Stimulated activated CD8-positive, alpha-beta memory T cell treated with anti-CD3 and anti-CD28 coated beads, Interleukin-12 subunit alpha, Interleukin-12 subunit beta, amount 100 ng/mL, for 24 hours (primary cell): ENCODE data around the gene ZNF143.
"Not testable (repeated sequence)": the region's sequence is repeated elsewhere in the genome, so short reads cannot be mapped to it uniquely, and the experiment has no call there.

Experiments used
- DNase-seq: peaks from one replicate; pipeline ENCODE4 v3.0.0-alpha.2; 2020; ENCODE audit errors: extremely low read depth

The ZNF143 gene

GRCh38 chr11:9549216-9549615 lies 88.4 kb downstream of the ZNF143 start:
- DNase-seq: not testable (repeated sequence)

DNA sequence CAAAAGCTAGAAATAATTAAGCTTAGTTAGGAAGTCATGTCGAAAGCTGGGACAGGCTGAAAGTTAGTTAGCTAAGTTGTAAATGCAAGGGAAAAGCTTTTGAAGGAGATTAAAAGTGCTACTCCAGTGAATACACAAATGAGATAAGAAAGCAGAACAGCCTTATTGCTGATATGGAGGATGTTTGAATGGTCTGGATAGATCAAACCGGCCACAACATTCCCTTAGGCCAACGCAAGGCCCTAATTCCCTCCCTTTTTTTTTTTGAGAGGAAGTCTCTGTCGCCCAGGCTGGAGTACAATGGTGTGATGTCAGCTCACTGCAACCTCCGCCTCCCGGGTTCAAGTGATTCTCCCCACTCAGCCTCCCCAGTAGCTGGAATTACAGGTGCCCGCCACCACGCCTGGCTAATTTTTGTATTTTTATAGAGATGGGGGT lies 89.4 kb downstream of the ZNF143 start:
- no peak for DNase-seq

DNA sequence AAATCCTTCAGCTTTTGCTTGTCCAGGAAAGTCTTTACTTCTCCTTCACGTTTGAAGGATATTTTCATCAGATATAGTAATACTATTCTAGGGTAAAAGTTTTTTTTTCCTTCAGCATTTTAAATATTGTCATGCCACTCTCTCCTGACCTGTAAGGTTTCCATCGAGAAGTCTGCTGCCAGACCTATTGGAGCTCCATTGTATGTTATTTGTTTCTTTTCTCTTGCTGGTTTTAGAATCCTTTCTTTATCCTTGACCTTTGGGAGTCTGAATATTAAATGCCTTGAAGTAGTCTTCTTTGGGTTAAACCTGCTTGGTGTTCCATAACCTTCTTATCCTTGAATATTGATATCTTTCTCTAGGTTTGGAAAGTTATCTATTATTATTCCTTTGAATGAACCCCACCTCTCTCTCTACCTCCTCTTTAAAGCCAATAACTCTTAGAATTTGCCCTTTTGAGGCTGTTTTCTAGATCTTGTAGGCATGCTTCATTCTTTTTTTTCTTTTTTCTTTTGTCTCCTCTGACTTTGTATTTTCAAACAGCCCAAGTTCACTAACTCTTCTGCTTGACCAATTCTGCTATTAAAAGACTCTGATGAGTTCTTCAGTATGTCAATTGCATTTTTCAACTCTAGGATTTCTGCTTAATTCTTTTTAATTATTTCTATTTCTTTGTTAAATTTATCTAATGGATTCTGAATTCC lies 100.6 kb downstream of the ZNF143 start:
- no peak for DNase-seq

GRCh38 chr11:9562716-9563115 lies 101.9 kb downstream of the ZNF143 start:
- no peak for DNase-seq

- no peak for DNase-seq
These were observed 102.5 kb downstream of the ZNF143 start for GRCh38 chr11:9563196-9563730.

DNA sequence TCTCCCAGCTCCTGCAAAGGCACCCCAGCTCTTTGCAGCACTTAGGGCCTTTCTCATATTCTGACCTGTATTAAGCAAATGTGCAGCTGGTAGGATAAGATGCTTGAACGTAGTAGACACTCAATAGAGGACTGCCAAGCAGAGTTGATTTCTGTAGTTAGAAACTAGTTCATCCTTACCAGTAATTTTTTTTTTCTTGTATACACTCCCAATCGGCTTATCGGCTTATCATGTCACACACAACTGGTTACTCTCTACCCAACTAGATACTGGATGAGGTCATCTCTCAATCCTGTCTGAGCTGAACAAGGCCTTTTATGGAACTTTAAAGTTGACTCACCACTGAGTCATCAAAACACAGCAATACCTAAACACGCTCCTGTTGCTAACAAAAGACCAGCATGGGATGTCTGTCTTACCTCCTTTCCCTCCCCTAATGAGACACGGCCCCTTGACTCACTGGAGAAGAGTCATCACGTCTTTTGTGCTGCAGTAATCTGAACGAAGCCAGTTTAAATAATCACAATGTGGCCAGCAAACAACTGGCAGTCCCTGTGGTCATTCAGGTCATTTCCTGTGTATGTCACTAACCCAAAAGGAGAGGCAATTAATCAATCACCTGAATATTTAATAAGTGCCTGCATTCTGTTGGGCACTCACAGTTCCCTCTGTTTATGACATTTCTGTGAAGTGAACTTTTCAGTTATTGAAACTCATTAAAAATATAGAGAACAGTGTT lies 105.2 kb downstream of the ZNF143 start:
- no peak for DNase-seq

DNA sequence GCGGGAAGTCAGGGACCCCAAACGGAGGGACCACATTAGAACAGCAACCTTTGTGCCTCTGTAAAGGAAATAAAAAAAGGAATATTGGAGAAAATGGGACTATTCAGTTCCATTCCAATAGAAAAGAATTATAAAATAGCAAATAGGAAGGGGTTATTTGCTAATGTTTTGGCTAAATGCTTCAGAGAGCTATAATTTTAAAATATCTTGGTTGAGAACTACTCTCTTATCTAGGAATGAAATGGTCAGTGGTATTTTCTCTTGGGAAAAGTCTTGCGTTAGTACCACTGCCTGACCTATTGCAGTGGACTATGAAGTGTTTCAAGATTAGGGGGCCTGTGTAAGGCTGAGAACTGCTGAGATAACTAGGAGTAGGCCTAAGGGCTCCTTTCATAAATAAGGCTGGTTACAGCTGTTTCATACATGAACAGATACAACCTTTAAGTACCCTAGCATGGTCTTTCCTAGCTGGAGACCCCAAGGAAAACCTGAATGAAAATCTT lies 105.8 kb downstream of the ZNF143 start:
- DNase-seq: no peak

GRCh38 chr11:9567401-9567800 lies 106.6 kb downstream of the ZNF143 start:
- DNase-seq: no peak

DNA sequence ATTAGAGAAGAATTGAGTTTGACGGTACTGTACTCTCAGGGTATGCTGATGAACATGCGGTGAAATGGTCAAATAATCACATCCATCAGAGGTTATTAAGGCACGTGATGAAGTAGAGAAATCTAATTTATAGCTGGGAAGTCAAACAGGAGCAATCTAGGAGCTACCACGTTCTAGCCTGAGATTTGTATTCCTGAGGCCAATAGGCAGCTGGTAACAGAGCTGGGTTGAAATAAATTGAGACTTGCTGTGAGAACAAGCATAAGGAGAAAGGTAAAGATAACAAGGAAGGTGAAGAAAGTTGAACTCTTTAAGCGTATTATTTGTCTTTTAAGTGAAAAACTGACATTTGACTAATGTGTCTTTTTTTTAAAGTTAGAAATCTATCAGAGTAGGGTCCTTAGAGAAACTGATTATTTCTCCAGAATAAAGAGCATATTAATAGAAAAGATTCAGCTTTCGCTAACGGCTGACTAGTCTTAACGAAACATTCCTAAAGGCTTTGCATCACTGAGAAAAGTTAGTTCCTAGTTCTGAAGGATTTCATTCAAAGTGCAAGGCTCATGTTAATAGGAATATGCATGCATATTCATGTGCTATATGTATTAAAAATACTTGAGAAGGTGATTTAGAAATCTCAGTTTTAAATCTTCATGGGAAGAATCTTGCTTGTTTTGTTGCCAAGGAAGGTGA lies 107.5 kb downstream of the ZNF143 start:
- no peak for DNase-seq

DNA sequence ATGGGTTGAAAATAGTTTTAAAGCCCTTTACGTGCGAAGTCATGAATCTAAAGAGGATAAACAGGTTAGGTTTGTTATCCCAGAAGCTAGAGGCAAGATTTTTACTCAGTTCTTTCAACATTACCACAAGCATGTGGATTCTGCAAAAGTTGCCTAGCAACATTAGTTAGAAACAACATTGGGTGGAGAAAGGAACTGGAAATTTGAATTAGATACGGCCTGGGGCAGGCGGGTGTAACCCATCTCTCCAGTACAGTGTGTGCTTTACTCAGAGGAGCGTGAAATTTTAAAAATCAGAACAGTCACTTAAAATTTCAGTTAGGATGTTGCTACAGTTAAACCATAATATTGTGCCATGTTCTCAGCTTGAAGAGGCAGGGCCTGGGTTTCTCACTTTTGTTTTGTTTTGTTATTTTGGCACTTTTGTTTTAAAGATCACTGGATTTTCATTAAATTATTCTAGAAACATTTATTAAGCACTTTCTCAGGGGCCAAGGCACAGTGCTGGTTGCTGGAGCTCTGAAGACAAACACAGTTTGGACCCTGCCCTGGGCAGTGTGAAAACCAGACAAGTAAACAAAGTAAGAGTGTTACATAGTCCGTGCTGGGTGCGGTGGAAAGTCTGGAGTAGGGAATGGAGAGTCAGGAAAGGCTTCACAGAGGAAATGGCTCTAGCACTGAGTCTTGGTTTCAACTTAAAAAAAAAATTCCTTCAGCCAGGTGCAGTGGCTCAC lies 108.2 kb downstream of the ZNF143 start:
- DNase-seq: no peak

DNA sequence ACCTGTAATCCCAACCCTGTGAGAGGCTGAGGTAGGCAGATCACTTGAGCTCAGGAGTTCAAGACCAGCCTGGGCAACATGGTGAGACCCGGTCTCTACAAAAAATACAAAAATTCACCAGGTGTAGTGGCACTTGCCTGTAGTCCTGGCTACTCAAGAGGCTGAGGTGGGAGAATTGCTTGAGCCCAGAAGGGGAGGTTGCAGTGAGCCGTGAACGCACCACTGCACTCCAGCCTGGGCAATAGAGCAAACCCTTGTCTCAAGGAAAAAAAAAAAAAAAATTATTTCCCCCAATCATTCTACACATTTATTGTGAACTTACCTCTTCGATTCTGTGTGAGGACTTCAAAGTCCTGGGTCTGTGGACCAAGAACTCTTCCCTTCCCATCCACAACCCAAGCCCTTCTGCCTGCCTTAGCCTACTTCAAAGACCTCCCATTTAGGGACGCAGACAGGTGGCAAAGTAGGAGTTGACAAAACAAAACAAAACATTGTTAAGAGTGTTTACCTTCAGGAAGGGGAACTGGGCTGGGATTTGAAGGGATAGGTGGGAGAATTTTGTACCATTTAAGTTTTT lies 108.9 kb downstream of the ZNF143 start:
- DNase-seq: no peak

DNA sequence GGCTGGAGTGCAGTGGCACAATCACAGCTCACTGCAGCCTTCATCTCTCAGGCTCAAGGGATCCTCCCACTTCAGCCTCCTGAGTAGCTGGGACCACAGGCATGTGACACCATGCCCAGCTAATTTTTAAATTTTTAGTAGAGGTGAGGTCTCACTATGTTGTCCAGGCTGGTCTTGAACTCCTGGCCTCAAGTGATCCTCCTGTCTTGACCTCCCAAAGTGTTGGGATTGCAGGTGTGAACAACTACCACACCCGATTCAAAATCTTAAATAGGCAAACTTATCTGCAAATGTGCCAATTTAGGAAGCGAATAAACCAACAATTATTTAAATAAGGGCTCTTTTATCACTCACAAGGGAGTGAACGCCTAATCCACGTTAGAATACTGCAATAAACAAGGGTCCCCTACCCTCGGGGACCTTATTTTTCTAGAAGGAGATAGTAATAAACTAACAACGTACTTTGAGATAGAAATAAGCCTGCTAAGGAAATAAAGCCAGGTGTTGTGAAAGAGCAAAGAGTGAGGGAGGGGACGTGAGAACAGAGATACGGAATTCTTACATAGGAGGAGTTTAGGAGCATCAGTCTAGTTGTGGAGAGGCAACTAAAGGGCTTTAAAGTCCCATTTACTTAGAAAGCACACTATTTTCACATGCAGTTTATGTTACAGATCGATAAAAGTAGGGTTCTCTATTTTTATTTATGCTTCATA lies 109.7 kb downstream of the ZNF143 start:
- DNase-seq: no peak

GRCh38 chr11:9571071-9571762 lies 110.4 kb downstream of the ZNF143 start:
- DNase-seq: no peak

DNA sequence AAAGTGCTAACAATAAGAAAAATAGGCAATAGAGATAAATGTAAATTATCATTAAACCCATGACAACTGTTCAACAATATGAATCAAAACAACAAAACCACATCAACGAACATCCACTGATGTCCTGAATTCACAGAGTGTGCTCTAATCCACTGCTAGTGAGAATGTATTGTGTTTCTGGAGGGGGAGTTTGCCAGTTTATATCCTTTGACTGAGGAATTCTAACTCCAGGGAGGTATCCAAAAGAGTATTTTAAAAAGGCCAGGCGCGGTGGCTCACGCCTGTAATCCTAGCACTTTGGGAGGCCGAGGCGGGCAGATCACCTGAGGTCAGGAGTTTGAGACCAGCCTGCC lies 110.9 kb downstream of the ZNF143 start:
- no peak for DNase-seq

- peak; percentile 95 for DNase-seq
These were observed 112.4 kb downstream of the ZNF143 start, which contains the start of gene WEE1 for GRCh38 chr11:9573052-9573774. Gene WEE1 (plus strand): TSS chr11:9573670. CDS start chr11:9573934, 264 bp downstream.

- DNase-seq: no peak
These were observed 113.2 kb downstream of the ZNF143 start for GRCh38 chr11:9573775-9574621.

DNA sequence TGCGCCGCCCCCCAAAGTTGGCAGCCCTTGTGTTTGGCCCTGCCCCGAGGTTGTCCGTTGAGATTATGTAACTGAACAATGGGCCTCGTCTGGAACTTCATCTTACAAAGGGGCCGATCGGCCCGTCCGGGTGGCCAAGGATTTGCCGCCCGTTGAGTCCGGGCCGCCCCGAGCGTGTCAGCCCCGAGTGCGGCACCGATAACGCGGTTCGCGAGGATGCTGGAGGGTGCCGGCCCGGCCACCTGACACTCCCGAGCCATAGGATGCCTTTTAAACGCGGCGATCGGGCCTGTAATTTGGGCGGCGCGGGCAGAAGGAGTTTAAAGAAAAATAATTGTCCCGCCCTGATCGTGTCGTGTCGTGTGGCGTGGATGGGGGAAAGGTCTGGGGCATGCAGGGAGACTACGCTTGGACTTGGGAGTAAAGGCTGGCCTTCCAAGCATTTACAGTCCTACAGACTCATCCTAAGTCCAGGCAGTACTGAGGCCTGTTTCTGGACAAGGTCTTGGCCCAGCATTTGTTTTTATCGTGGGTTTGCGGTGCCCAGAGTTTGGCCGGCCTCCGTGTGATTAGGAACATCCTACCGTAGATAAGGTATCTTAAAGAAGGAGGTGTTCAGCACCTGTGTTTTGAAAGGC lies 113.9 kb downstream of the ZNF143 start:
- DNase-seq: no peak
